ENCODE measurements around the gene LRCH1. TPM values are rescaled to one million over a fixed set of nuclear protein-coding genes. Genes with fewer than 3 reads are reported as not detected.

Gene LRCH1
- total and polyA plus RNA-seq, 10 of the 15 experiments (the other 5 are each of a cell fraction or from before 2014, with no cell fraction given): 5.3 to 48.9 (median 14.4) TPM

DNA sequence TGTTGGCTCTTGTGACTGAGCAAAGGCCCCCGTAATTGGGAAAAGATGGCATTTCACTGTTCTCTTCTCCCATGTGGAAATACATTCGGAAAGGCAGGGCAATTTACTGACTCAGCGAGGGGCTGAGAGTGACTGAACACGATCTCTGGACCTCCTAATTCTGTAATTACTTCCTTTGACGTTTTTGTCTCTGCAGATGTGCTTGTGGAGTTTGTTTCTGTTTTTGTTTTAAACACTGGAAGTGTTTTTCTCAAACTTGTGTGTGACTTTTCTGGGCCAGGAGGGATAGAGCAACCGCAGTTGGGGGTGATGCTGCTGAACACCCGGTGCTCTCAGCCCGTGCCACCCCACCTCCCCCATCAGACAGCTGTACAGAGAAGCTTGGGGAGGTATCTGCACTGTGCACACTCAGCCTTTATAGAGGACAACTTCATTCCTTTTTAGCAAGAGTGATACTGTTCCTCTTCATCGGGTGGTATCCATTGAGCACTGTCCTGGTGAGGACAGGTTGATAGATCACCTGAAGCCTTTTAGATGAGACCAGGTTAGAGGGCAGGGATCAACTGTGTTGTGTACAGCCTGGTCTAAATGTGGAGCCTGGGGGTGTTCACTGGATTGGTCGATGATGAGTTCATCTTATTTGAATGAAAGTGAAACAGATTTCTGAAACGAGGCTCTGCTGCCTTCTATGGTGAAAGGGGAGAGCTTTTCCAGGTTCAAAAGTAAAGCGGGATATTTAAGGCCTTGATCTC is 126.6 kb downstream of the LRCH1 start (continued):
- TF ChIP-seq KLF5 (IDR thresholded peaks at IDR 0.05; ENCODE audit: partially characterized antibody) (no peak), ZZZ3 (IDR thresholded peaks at IDR 0.05; ENCODE audit: control insufficient read depth, insufficient read length, low read depth) (no peak), SMAD1 (IDR thresholded peaks at IDR 0.05; ENCODE audit: low read depth, partially characterized antibody) (no peak), SMARCA5 (IDR thresholded peaks at IDR 0.05) (no peak), NFYB (IDR thresholded peaks at IDR 0.05; ENCODE audit: insufficient read depth, low read depth, low read length) (peak; percentile 80), CREB1 (IDR thresholded peaks at IDR 0.05; ENCODE audit: low read depth) (no peak), RAD21 (IDR thresholded peaks at IDR 0.05; ENCODE audit: insufficient read depth, low read depth, low read length) (peak; percentile 55), IRF4 (IDR thresholded peaks at IDR 0.05; ENCODE audit: low read depth, low read length) (no peak), ZNF24 (IDR thresholded peaks at IDR 0.05) (no peak), RBBP5 (conservative IDR thresholded peaks at IDR 0.05) (no peak), FOXK2 (IDR thresholded peaks at IDR 0.05) (no peak), IKZF1 (conservative IDR thresholded peaks at IDR 0.05) (no peak), EED (IDR thresholded peaks at IDR 0.05; ENCODE audit: low read depth) (peak; percentile 47; the same call in 1 of the 2 replicates), EZH2 (IDR thresholded peaks at IDR 0.05; ENCODE audit: borderline replicate concordance, control insufficient read depth, low read depth, low read length) (no peak), NBN (IDR thresholded peaks at IDR 0.05) (no peak; the same call in 1 of the 2 replicates), BRCA1 (IDR thresholded peaks at IDR 0.05; ENCODE audit: low read depth, low read length) (no peak), TAF1 (IDR thresholded peaks at IDR 0.05; ENCODE audit: borderline replicate concordance, low read depth, low read length) (no peak), RB1 (IDR thresholded peaks at IDR 0.05; ENCODE audit: borderline replicate concordance) (no peak), CBFB (IDR thresholded peaks at IDR 0.05; ENCODE audit: low read depth) (no peak)
- TF ChIP-seq, protein P1, sequence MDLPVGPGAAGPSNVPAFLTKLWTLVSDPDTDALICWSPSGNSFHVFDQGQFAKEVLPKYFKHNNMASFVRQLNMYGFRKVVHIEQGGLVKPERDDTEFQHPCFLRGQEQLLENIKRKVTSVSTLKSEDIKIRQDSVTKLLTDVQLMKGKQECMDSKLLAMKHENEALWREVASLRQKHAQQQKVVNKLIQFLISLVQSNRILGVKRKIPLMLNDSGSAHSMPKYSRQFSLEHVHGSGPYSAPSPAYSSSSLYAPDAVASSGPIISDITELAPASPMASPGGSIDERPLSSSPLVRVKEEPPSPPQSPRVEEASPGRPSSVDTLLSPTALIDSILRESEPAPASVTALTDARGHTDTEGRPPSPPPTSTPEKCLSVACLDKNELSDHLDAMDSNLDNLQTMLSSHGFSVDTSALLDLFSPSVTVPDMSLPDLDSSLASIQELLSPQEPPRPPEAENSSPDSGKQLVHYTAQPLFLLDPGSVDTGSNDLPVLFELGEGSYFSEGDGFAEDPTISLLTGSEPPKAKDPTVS (IDR thresholded peaks at IDR 0.05; ENCODE audit: low read depth, low read length): no peak
- TF ChIP-seq, protein P2, sequence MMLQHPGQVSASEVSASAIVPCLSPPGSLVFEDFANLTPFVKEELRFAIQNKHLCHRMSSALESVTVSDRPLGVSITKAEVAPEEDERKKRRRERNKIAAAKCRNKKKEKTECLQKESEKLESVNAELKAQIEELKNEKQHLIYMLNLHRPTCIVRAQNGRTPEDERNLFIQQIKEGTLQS (IDR thresholded peaks at IDR 0.05; ENCODE audit: borderline replicate concordance, extremely low read depth, low read depth, low read length): no peak
- TF ChIP-seq, protein P3, sequence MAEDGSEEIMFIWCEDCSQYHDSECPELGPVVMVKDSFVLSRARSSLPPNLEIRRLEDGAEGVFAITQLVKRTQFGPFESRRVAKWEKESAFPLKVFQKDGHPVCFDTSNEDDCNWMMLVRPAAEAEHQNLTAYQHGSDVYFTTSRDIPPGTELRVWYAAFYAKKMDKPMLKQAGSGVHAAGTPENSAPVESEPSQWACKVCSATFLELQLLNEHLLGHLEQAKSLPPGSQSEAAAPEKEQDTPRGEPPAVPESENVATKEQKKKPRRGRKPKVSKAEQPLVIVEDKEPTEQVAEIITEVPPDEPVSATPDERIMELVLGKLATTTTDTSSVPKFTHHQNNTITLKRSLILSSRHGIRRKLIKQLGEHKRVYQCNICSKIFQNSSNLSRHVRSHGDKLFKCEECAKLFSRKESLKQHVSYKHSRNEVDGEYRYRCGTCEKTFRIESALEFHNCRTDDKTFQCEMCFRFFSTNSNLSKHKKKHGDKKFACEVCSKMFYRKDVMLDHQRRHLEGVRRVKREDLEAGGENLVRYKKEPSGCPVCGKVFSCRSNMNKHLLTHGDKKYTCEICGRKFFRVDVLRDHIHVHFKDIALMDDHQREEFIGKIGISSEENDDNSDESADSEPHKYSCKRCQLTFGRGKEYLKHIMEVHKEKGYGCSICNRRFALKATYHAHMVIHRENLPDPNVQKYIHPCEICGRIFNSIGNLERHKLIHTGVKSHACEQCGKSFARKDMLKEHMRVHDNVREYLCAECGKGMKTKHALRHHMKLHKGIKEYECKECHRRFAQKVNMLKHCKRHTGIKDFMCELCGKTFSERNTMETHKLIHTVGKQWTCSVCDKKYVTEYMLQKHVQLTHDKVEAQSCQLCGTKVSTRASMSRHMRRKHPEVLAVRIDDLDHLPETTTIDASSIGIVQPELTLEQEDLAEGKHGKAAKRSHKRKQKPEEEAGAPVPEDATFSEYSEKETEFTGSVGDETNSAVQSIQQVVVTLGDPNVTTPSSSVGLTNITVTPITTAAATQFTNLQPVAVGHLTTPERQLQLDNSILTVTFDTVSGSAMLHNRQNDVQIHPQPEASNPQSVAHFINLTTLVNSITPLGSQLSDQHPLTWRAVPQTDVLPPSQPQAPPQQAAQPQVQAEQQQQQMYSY (CRISPR knock-in tag; IDR thresholded peaks at IDR 0.05): no peak
- TF ChIP-seq, protein P4, sequence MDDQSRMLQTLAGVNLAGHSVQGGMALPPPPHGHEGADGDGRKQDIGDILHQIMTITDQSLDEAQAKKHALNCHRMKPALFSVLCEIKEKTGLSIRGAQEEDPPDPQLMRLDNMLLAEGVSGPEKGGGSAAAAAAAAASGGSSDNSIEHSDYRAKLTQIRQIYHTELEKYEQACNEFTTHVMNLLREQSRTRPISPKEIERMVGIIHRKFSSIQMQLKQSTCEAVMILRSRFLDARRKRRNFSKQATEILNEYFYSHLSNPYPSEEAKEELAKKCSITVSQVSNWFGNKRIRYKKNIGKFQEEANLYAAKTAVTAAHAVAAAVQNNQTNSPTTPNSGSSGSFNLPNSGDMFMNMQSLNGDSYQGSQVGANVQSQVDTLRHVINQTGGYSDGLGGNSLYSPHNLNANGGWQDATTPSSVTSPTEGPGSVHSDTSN (IDR thresholded peaks at IDR 0.05; ENCODE audit: insufficient replicate concordance, low read depth, low read length): no peak
- TF ChIP-seq, protein P5, sequence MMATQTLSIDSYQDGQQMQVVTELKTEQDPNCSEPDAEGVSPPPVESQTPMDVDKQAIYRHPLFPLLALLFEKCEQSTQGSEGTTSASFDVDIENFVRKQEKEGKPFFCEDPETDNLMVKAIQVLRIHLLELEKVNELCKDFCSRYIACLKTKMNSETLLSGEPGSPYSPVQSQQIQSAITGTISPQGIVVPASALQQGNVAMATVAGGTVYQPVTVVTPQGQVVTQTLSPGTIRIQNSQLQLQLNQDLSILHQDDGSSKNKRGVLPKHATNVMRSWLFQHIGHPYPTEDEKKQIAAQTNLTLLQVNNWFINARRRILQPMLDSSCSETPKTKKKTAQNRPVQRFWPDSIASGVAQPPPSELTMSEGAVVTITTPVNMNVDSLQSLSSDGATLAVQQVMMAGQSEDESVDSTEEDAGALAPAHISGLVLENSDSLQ (IDR thresholded peaks at IDR 0.05): no peak

Data from GM12878 (cell line).